Suprapubic skin (tissue), 4 donors: ENCODE data around the gene PDE3A. TPM values are rescaled to one million over a fixed set of nuclear protein-coding genes. Genes with fewer than 3 reads are reported as not detected.

ENCODE experiments used
- DNase-seq, 2 donors: peaks; one replicate each; pipeline ENCODE4 v3.0.0-alpha.2; 2019; ENCODE audit warnings: low spot score in 2 of 2
- H3K27ac ChIP-seq: fragments of 200-600 bp; sonication (generic); one replicate; pipeline ENCODE4 v1.5.1; 2019
- H3K27me3 ChIP-seq: fragments of 200-600 bp; sonication (generic); one replicate; pipeline ENCODE4 v1.5.1; 2019
- H3K36me3 ChIP-seq: fragments of 200-600 bp; sonication (generic); one replicate; pipeline ENCODE4 v1.5.1; 2019
- H3K4me1 ChIP-seq: fragments of 200-600 bp; sonication (generic); one replicate; pipeline ENCODE4 v1.5.1; 2019
- H3K4me3 ChIP-seq: fragments of 200-600 bp; sonication (generic); one replicate; pipeline ENCODE4 v1.5.1; 2019; ENCODE audit warnings: mild to moderate bottlenecking
- H3K9me3 ChIP-seq: fragments of 200-600 bp; sonication (generic); one replicate; pipeline ENCODE4 v1.5.1; 2019
- CTCF ChIP-seq, 2 donors: fragments of 200-600 bp in 1 of 2; fragments of 450-650 bp in 1 of 2; sonication (generic) in 1 of 2; IDR thresholded peaks; one replicate each; pipeline ENCODE4 v1.5.1; 2016 to 2019; ENCODE audit warnings: antibody characterized with exemption in 2 of 2, mild to moderate bottlenecking in 1 of 2, moderate library complexity in 1 of 2
- EP300 ChIP-seq: sonication (generic); formaldehyde crosslinking; IDR thresholded peaks from one replicate; pipeline ENCODE4 v1.6.1; 2017; ENCODE audit warnings: antibody characterized with exemption
- POLR2A ChIP-seq, 2 donors: fragments of 450-650 bp; IDR thresholded peaks; one replicate each; pipeline ENCODE4 v1.6.1; 2017; ENCODE audit warnings: antibody characterized with exemption in 2 of 2, mild to moderate bottlenecking in 2 of 2, moderate library complexity in 2 of 2
- POLR2AphosphoS5 ChIP-seq, 3 donors: sonication (generic); formaldehyde crosslinking; IDR thresholded peaks; one replicate each; pipeline ENCODE4 v1.6.1; 2017; ENCODE audit warnings: antibody characterized with exemption in 3 of 3
- WGBS: methylation state at CpG from one replicate; pipeline ENCODE4 v1.1.5; 2018; 5-methylcytosine and 5-hydroxymethylcytosine counted together
- total RNA-seq, 4 donors: library from RNA; depleted of rRNA; stranded (reverse); fragments of >200 nt; gene quantifications; one replicate each; pipeline ENCODE4 v1.1.0, GENCODE V29; 2016

PDE3A gene
- total RNA-seq, 4 donors from 2014 or later = 0.79 to 3.4 (median 1.4) TPM

DNA sequence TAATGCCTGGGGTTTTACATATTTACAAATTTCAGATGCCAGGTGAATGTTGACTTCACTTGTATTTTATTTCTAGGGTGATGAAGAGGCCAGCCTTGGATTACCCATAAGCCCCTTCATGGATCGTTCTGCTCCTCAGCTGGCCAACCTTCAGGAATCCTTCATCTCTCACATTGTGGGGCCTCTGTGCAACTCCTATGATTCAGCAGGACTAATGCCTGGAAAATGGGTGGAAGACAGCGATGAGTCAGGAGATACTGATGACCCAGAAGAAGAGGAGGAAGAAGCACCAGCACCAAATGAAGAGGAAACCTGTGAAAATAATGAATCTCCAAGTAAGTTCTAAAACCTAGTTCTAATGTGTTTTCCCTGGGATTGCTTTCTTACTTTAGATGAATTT, 285.5 kb downstream of the PDE3A start:
- Histone ChIP-seq H3K36me3 (no peaks in the 10 kb centered on the region), H3K27me3 (no peaks in the 10 kb centered on the region), H3K27ac (no peak overlapping the region), H3K9me3 (no peaks in the 10 kb centered on the region), H3K4me1 (no peaks in the 10 kb centered on the region), H3K4me3 (no peak overlapping the region)
- 91% methylated on average over 2 of the region's 2 CpGs for WGBS
- TF ChIP-seq EP300 (no peak), CTCF (IDR thresholded peaks at IDR 0.05) (no peak), POLR2AphosphoS5 (IDR thresholded peaks at IDR 0.05) (no peak), POLR2A (IDR thresholded peaks at IDR 0.05) (no peak)
- no peak for DNase-seq

- DNase-seq = no peak
- WGBS = 52% methylated on average over 1 of the region's 1 CpG
- H3K9me3 ChIP-seq = peaks cover 7% of the 10 kb centered on the region
- TF ChIP-seq POLR2A (IDR thresholded peaks at IDR 0.05) = no peak
- TF ChIP-seq CTCF (IDR thresholded peaks at IDR 0.05) = no peak
- TF ChIP-seq EP300 = no peak
- TF ChIP-seq POLR2AphosphoS5 (IDR thresholded peaks at IDR 0.05) = no peak
- no peaks in the 10 kb centered on the region for H3K27me3 ChIP-seq
- H3K36me3 ChIP-seq = no peaks in the 10 kb centered on the region
- H3K4me3 ChIP-seq = no peak overlapping the region
- no peaks in the 10 kb centered on the region for H3K4me1 ChIP-seq
- H3K27ac ChIP-seq = no peak overlapping the region
These were observed 288.3 kb downstream of the PDE3A start for GRCh38 chr12:20656600-20656999.

DNA sequence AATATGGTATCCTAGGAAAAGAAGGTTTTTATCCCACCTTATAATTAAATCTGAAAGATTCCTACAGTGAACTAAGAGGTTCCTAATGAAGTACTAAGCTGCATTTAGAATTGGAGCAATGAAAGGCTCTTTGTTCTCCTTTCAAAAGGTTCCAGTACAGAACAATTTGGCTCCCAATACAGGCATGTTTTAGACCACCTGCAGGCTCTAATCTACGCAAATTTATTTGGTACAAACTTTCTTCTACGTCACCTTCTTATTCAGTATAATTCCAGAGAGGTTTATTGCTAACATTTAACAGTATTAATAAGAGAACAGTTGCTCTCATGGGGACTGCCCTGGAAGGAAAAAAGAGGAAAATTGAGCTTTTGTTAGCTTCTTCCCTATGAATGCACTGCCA, 289.2 kb downstream of the PDE3A start:
- no peak overlapping the region for H3K4me3 ChIP-seq
- DNase-seq = no peak
- no peak overlapping the region for H3K27ac ChIP-seq
- peaks cover 7% of the 10 kb centered on the region for H3K9me3 ChIP-seq
- H3K4me1 ChIP-seq = no peaks in the 10 kb centered on the region
- no peaks in the 10 kb centered on the region for H3K27me3 ChIP-seq
- WGBS = 73% methylated on average over 2 of the region's 2 CpGs
- TF ChIP-seq POLR2A (IDR thresholded peaks at IDR 0.05) = no peak
- TF ChIP-seq CTCF (IDR thresholded peaks at IDR 0.05) = no peak
- no peak for TF ChIP-seq EP300
- no peak for TF ChIP-seq POLR2AphosphoS5 (IDR thresholded peaks at IDR 0.05)
- no peaks in the 10 kb centered on the region for H3K36me3 ChIP-seq

DNA sequence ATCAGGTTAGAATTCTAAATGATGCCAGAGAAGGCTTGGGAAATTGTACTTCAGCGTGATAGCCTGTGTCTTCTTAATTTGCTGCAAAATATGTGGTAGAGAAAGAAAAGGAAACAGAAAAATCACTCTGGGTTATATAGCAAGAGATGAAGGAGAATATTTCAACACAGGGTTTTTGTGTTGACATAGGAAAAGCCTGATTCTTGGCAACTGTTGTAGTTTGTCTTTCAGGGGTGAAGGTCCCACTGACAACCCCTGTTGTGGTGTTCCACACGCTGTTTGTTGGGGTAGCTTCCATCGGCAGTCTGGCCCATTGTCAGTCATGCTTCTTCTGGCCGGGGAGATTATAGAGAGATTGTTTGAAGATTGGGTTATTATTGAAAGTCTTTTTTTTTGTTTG, 313.0 kb downstream of the PDE3A start:
- 90% methylated on average over 4 of the region's 4 CpGs for WGBS
- TF ChIP-seq POLR2A (IDR thresholded peaks at IDR 0.05) (no peak), CTCF (IDR thresholded peaks at IDR 0.05) (no peak), EP300 (no peak), POLR2AphosphoS5 (IDR thresholded peaks at IDR 0.05) (no peak)
- H3K36me3 ChIP-seq = no peaks in the 10 kb centered on the region

DNA sequence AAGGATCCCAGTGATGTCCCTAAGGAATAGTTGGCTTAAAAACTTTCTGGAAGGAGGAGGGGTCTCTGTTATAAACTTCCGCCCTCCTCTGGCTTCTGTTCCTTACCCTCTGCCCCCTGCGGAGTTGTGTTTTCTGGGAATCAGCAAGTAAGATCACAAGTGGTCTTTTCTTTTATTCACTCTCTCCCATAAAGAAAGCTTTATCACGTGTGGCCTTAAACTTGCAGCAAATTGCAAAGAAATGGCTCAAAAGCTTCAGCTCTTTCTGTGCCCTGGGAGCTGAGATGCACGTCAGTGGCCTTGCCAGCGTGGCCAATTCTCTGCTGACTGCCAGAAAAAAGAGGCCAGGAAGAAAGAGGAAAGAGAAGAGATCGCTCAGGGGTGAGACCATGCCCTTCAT, 326.9 kb downstream of the PDE3A start, which contains the start of gene SLCO1C1:
SLCO1C1 (plus strand) TSS at position 101 of the 400 bp plus-strand sequence. CDS start 4,245 bp downstream, outside the sequence.
- Histone ChIP-seq H3K27ac (no peak within 1 kb of the TSS), H3K27me3 (no peaks in the 10 kb centered on the region), H3K4me1 (no peaks in the 10 kb centered on the region), H3K9me3 (no peaks in the 10 kb centered on the region), H3K36me3 (no peaks in the 10 kb centered on the region), H3K4me3 (peak within 1 kb of the TSS; percentile 5)
- 56% methylated on average over 6 of the region's 6 CpGs for WGBS
- no peak for DNase-seq
- TF ChIP-seq POLR2AphosphoS5 (IDR thresholded peaks at IDR 0.05) (no peak), POLR2A (IDR thresholded peaks at IDR 0.05) (no peak), EP300 (no peak), CTCF (IDR thresholded peaks at IDR 0.05) (no peak)

More for the DNA sequence above, 313.0 kb downstream of the PDE3A start:
- H3K4me1 ChIP-seq = no peaks in the 10 kb centered on the region
- H3K4me3 ChIP-seq = no peak overlapping the region
- H3K27ac ChIP-seq = no peak overlapping the region
- no peak for DNase-seq
- H3K9me3 ChIP-seq = no peaks in the 10 kb centered on the region
- H3K27me3 ChIP-seq = no peaks in the 10 kb centered on the region
